A549 (cell line): ENCODE results near the gene HDGFL2.

Experiments
- BHLHE40 ChIP-seq: IDR thresholded peaks from 2 replicates; pipeline ENCODE4 v1.6.1; 2012; ENCODE audit warnings: low read depth, low read length, inconsistent platforms
- EP300 ChIP-seq, 2 experiments: fragments of >200 bp; sonication (Bioruptor Twin); formaldehyde crosslinking; IDR thresholded peaks; 2 replicates in 1 of 2; 3 replicates in 1 of 2; pipeline ENCODE4 v1.6.1; 2016 to 2017
- ESRRA ChIP-seq: fragments of 150-350 bp; IDR thresholded peaks from 2 replicates; pipeline ENCODE4 v1.6.1; 2014; ENCODE audit warnings: mild to moderate bottlenecking, low read length, borderline replicate concordance
- JUN ChIP-seq, 2 experiments: fragments of >200 bp; sonication (Bioruptor Twin); formaldehyde crosslinking; IDR thresholded peaks; 2 replicates in 1 of 2; 3 replicates in 1 of 2; pipeline ENCODE4 v1.6.1; 2016 to 2017
- RCOR1 ChIP-seq: fragments of 150-350 bp; IDR thresholded peaks from 2 replicates; pipeline ENCODE4 v1.6.1; 2014; ENCODE audit warnings: antibody characterized with exemption, low read length, low read depth
- RFX5 ChIP-seq: fragments of 450-650 bp; IDR thresholded peaks from 2 replicates; pipeline ENCODE4 v1.7.1; 2014; ENCODE audit warnings: antibody characterized with exemption, mild to moderate bottlenecking, moderate library complexity
- TF ChIP-seq, protein P1 (sequence below): IDR thresholded peaks from 2 replicates; pipeline ENCODE4 v1.6.1; 2012
- TF ChIP-seq, protein P2 (sequence below): fragments of 250-450 bp; sonication (Bioruptor Pico); IDR thresholded peaks from 2 replicates; pipeline ENCODE4 v1.5.0; 2020; ENCODE audit warnings: low read depth, mild to moderate bottlenecking, moderate library complexity

- TF ChIP-seq, protein P1, sequence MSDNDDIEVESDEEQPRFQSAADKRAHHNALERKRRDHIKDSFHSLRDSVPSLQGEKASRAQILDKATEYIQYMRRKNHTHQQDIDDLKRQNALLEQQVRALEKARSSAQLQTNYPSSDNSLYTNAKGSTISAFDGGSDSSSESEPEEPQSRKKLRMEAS = no peak
- TF ChIP-seq ESRRA = no peak
- TF ChIP-seq JUN (IDR thresholded peaks at IDR 0.05) = no peak
- no peak for TF ChIP-seq RFX5
- no peak for TF ChIP-seq EP300 (IDR thresholded peaks at IDR 0.05)
- TF ChIP-seq, protein P2, sequence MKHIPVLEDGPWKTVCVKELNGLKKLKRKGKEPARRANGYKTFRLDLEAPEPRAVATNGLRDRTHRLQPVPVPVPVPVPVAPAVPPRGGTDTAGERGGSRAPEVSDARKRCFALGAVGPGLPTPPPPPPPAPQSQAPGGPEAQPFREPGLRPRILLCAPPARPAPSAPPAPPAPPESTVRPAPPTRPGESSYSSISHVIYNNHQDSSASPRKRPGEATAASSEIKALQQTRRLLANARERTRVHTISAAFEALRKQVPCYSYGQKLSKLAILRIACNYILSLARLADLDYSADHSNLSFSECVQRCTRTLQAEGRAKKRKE (CRISPR knock-in tag) = no peak
- TF ChIP-seq RCOR1 = no peak
- no peak for TF ChIP-seq BHLHE40
These were observed 36.6 kb downstream of the HDGFL2 start for GRCh38 chr19:4508698-4509097.
